ENCODE measurements around the gene LIME1.

LIME1 gene

DNA sequence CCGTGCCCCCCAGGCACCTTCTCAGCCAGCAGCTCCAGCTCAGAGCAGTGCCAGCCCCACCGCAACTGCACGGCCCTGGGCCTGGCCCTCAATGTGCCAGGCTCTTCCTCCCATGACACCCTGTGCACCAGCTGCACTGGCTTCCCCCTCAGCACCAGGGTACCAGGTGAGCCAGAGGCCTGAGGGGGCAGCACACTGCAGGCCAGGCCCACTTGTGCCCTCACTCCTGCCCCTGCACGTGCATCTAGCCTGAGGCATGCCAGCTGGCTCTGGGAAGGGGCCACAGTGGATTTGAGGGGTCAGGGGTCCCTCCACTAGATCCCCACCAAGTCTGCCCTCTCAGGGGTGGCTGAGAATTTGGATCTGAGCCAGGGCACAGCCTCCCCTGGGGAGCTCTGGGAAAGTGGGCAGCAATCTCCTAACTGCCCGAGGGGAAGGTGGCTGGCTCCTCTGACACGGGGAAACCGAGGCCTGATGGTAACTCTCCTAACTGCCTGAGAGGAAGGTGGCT, 39.1 kb upstream of the LIME1 start:
- no peak for DNase-seq

DNA sequence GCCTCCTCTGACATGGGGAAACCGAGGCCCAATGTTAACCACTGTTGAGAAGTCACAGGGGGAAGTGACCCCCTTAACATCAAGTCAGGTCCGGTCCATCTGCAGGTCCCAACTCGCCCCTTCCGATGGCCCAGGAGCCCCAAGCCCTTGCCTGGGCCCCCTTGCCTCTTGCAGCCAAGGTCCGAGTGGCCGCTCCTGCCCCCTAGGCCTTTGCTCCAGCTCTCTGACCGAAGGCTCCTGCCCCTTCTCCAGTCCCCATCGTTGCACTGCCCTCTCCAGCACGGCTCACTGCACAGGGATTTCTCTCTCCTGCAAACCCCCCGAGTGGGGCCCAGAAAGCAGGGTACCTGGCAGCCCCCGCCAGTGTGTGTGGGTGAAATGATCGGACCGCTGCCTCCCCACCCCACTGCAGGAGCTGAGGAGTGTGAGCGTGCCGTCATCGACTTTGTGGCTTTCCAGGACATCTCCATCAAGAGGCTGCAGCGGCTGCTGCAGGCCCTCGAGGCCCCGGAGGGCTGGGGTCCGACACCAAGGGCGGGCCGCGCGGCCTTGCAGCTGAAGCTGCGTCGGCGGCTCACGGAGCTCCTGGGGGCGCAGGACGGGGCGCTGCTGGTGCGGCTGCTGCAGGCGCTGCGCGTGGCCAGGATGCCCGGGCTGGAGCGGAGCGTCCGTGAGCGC, 38.5 kb upstream of the LIME1 start:
- DNase-seq = no peak

DNA sequence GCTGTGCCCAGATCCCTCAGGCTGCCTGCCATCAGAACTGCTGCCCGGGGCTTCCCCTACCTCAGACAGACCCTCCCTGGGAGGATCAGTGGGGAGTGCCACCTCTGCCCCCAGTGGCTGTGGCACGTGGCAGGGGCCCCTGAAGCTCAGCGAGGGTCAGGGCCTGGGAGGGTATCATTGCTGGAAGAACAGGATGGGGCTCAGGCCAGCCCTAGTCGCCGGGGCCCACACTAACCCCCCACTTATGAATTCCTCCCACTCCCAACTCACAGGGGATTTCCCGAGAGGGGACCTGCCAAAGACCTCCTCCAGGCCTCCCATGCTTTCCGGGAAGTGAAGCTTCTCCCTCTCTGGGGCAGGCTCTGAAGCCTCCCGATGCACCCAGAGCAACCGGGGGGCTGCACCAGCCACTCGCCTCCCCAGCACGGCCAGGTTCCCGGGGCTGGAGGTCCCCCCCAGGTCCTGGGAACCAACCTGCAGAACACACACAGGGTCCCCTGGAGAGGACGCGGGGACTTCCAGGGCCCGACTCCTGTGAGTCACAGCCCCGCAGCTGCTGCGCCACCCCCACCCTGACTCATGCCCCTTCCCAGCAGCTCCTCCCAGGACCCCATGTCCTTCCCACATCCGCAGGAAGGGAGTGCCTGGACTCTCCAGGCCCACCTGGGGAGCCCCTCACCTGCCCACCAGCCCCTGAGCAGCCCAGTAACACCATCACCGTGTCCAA, 37.6 kb upstream of the LIME1 start:
- DNase-seq = peak; percentile 78

- no peak for DNase-seq
These were observed 36.8 kb upstream of the LIME1 start for GRCh38 chr20:63699466-63700198.

DNA sequence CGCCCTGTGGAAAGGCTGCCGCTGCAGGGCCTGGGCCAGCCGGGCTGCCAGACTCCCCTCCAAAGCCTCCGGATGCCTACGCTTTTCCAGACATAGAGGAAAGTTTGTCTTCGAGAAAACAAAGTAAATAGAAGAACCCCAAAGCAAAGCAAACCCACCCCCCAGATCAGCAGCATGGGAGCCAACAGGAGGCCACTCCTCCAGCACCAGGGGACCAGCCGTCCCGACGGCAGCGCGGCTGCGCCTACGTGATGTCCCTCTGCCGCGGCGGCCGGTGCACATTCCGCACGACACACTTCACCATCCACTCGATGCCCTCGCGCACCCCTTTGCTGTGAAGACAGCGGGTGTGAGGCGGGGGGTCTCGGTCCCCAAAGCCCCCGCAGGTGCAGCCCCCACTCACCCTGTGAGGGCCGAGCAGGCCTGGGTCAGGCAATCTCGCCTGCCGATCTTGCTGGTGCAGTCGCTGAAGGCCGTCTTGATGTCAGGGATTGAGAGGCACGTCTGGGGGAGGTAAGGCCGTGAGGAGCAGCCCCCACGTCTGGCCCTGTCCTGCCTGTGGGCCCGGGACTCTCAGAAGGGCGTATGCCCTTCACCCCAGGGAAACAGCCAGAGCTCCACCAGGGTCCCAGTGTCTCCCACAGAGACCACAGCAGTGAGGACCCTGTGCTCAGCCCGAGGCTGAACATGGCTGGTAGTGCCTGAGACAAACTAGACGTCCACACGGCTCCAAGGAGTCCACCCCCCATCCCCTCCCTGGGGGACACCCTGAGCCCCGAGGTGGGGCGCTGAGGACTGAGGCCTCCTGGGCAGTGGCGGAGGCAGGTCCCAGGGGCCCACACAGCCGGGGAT, 36.0 kb upstream of the LIME1 start:
- DNase-seq = no peak

DNA sequence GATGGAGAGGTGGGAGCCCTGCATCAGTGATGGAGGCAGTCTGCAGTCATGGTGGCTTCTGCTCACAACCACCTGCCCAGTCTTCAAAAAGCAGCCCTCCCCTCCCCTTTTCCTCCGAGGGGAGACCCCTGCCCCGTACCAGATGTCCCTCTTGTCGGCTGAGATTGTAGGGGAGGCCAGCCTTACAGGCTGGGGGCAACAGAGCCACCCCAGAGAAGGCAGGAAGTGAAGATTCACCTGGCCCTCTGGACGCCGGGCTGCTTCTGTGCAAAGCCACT, 35.5 kb upstream of the LIME1 start:
- DNase-seq = no peak

GRCh38 chr20:63701329-63702035, 35.0 kb upstream of the LIME1 start:
- peak; percentile 53 for DNase-seq

- peak; percentile 54 for DNase-seq
These were observed 34.3 kb upstream of the LIME1 start for GRCh38 chr20:63702036-63702665.

GRCh38 chr20:63702751-63703470, 33.6 kb upstream of the LIME1 start:
- peak; percentile 53 for DNase-seq

GRCh38 chr20:63703471-63703975, 32.9 kb upstream of the LIME1 start:
- DNase-seq = no peak

GRCh38 chr20:63703976-63704748, 32.3 kb upstream of the LIME1 start:
- DNase-seq = no peak

GRCh38 chr20:63704749-63705117, 31.7 kb upstream of the LIME1 start:
- peak; percentile 51 for DNase-seq

DNA sequence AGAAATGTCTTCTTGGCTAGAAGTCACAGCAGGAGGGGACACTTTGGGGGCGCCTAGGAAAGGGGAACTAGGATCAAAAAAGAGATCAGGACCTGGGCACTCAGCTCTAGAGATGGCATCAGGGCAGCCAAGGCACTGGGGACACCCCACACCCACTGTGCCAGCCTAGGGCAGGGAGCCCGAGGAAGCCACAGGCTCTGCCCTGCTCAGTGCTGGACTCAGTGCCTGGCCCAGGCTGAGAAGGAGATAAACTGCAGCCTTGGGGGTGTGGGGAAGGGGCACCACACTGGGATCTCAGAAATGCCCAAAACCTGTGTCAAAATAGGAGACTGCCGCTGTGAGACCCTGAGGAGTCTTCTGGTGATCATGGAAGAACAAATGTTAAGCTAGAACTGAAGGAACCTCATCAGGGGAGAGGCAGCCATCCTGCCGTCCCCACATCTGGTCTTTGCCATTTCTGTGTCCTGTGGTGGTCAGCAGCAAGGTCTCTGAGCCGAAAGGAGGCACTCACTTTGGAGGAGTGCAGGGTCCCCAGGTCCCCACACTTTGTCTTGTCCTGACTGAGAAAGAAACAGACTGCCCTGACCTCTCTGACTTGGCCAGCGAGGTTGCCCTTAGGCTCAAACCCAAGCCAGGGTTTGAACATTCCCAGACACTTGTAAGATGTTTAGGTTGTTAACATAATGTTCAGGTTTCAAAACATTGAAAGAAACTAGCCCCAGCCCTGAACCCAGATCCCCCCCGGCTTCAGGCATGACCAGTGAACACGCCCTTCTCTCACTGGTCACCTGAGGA, 31.0 kb upstream of the LIME1 start:
- peak; percentile 50 for DNase-seq

DNA sequence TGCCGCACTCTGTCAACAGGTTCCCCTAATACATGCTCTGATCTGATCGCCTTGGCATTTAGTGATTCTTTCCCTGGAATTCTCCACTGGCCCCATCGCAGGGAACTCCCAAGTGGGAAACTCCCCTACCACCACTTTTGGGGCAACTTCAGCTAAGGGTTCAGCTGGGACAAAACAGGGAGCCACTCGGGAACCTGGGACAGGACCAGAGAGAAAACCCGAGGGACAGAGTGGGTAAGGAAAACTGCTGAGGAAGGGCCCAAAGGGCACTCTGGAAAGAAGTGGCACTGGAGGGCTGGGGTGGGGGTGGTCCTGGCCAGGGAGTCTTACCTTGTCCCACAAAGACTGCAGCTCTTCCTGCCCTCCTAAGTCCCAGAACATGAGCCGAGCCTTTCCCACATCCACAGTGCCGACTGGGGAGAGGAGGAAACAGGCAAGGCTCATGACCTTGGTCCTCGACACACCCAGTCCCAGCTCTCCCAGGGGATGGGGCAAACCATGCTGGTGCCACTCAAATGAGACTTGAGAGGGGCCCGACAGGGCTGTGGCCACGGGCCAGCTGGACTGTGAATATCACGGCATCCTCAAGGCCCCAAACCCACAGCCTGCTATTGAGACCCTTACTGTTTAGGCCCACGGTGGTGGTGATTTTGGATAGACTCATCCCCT, 30.3 kb upstream of the LIME1 start:
- peak; percentile 50 for DNase-seq

- peak; percentile 77 for DNase-seq
These were observed 29.5 kb upstream of the LIME1 start for GRCh38 chr20:63706852-63707557.

GRCh38 chr20:63707558-63708300, 28.7 kb upstream of the LIME1 start, which contains the start of the genes ARFRP1 and ZGPAT:
ARFRP1 (minus strand) TSS chr20:63707976; CDS start chr20:63707091, 885 bp downstream.
ZGPAT (plus strand) TSS chr20:63708039; CDS start chr20:63708581, 542 bp downstream.
- peak; percentile 91 for DNase-seq

All from activated CD8-positive, alpha-beta memory T cell treated with anti-CD3 and anti-CD28 coated beads, Interleukin-2, amount 50 U/mL, for 48 hours (primary cell).